ENCODE measurements around the gene EXOC3L4. TPM values are rescaled to one million over a fixed set of nuclear protein-coding genes. Genes with fewer than 3 reads are reported as not detected.
A peak's percentile ranks its signal among the peaks of the same experiment; 100 is the strongest.

The EXOC3L4 gene
- total and polyA plus RNA-seq, 3 experiments from 2014 or later = not detected

DNA sequence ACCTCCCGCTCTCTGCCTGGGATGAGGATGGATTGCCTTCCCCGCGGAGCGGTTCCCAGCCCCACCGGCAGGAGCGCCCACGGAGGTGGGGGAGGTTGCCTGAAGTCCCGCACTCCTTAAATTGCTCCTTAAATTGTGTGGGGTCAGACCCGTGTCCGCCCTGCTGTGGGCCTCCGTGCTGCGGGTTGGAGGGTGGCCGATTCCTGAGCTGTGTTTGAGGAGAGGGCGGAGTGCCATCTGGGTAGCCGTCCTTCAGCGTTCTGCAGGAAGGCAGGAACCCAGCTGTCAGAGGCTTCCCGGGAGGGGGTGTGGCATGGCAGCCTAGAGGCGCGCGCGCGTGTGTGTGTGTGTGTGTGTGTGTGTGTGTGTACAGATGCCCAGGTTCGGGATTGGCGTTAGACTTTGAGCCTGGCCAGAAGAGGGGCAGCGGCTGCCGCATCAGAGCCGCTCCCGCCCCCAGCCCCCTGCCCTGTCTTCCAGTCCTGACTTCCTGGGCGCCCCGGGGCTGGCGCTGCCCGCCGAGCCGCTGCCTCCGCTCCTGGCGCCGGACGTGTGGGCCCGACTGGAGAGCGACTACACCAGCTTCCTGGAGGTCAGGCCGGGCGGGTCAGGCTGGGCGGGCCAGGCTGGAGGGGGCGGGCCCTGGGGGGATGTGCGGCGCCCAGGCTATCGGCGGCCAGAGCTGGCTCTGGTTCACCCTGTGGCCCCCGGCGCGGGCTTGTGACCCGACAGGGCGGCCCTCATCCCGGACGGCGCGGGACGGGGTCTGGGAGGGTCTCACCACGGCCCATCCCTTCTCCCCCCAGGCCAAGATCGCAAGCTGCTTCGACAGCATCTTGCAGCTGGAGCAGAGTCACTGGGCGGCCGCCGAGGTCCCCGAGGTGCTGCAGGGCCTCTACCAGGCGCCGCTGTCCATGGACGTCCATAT lies 9.2 kb downstream of the EXOC3L4 start:
- H3K4me3 ChIP-seq (ENCODE audit: low read length) = no peak overlapping the region
- peak overlapping the region in 1 of 7 donors; percentile 68 for H3K4me3 Mint-ChIP-seq
- H3K4me1 Mint-ChIP-seq = peaks cover 0 to 12% (median 5%) of the 10 kb centered on the region in 3 donors
- H3K27ac ChIP-seq (ENCODE audit: low read depth, low read length) = no peak overlapping the region
- H3K9me3 Mint-ChIP-seq = no peaks in the 10 kb centered on the region
- peaks cover 0 to 1% (median 0%) of the 10 kb centered on the region in 3 donors for H3K36me3 Mint-ChIP-seq
- no peaks in the 10 kb centered on the region for H3K36me3 ChIP-seq (ENCODE audit: insufficient read depth, low read length)
- H3K4me1 ChIP-seq (ENCODE audit: insufficient read depth, low read length) = peaks cover 5% of the 10 kb centered on the region
- H3K27me3 ChIP-seq (ENCODE audit: insufficient read depth, low read length, poor library complexity, severe bottlenecking) = peaks cover 10% of the 10 kb centered on the region
- DNase-seq = no peak
- no peak overlapping the region for H3K27ac Mint-ChIP-seq
- ChIA-PET POLR2A (no interaction called here), CTCF (interaction anchor here (0.9 to 4.3 kb wide), 10 partner anchors 8 to 409 kb away, joined by 3 to 28 read pairs (median 8); partner anchors contain the start of gene EXOC3L4)
- no peaks in the 10 kb centered on the region for H3K9me3 ChIP-seq (ENCODE audit: low read length)
- peaks cover 16 to 25% of the 10 kb centered on the region in 2 donors for H3K27me3 Mint-ChIP-seq

DNA sequence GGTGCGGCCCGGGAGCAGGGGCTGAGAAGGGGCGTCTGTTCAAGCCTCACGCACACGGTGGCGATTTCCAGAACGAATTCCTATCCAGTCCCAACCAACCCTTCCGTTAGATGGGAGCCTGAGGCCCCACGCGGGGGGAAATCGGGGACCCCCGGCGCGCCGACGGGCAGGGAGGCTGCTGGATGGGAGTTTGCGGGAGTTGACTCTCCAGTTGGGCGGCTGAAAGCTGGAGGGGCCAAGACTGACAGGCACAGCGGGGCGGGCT lies 9.8 kb downstream of the EXOC3L4 start:
- POLR2A ChIA-PET = no interaction called here
- DNase-seq = no peak

DNA sequence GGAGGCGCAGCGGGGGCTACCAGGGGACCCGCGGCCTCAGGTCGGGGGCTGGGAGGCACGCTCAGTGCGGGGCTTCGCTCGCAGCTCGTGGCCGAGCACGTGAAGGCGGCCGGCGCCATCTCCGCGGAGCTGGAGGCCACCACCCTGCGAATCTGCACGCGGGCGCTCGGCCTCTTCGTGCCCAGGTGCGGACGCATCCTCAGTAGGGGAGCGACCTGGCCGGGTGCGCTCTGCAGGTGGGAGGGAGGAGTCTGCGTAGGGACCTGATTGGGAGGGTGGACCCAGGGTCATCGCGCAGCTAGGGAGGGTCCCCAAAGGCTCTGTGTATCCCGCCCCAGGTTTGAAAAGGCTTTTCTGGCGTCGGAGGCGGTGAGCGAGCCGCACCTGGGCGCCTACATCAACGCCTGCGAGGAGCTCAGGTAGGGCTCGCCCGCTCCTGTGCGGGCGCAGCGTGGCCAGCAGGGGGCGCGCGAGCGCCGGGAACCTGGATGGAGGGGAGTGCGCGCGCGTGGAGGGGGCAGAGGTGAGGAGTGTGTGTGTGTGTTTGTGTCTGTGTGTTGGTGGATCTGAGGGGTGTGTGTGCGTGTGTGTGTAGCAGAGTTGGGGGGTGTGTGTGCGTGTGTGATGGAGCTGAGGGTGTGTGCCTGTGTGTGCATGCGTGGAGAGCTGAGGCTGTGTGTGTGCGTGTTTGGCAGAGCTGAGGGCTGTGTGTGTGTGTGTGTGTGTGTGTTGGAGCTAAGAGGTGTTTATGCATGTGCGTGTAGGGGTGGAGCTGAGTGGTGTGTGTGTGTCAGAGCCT lies 10.3 kb downstream of the EXOC3L4 start:
- Mint-ChIP-seq H3K36me3 (peaks cover 0 to 1% (median 0%) of the 10 kb centered on the region in 3 donors), H3K4me1 (peaks cover 0 to 12% (median 5%) of the 10 kb centered on the region in 3 donors), H3K9me3 (no peaks in the 10 kb centered on the region), H3K27ac (no peak overlapping the region), H3K27me3 (peaks cover 16 to 25% of the 10 kb centered on the region in 2 donors), H3K4me3 (peak overlapping the region in 3 of 7 donors; percentile 27 to 40 (median 38))
- H3K4me3 ChIP-seq (ENCODE audit: low read length) = no peak overlapping the region
- no peak overlapping the region for H3K27ac ChIP-seq (ENCODE audit: low read depth, low read length)
- no peaks in the 10 kb centered on the region for H3K36me3 ChIP-seq (ENCODE audit: insufficient read depth, low read length)
- H3K27me3 ChIP-seq (ENCODE audit: insufficient read depth, low read length, poor library complexity, severe bottlenecking) = peaks cover 10% of the 10 kb centered on the region
- H3K9me3 ChIP-seq (ENCODE audit: low read length) = no peaks in the 10 kb centered on the region
- POLR2A ChIA-PET = no interaction called here
- CTCF ChIA-PET = interaction anchor here (0.6 to 4.3 kb wide), 23 partner anchors 9 to 418 kb away, joined by 3 to 28 read pairs (median 5); partner anchors contain the start of gene EXOC3L4
- H3K4me1 ChIP-seq (ENCODE audit: insufficient read depth, low read length) = peaks cover 5% of the 10 kb centered on the region
- DNase-seq = peak; percentile 59 to 73 (median 65)

More for the DNA sequence above, 9.8 kb downstream of the EXOC3L4 start:
- peaks cover 0 to 12% (median 5%) of the 10 kb centered on the region in 3 donors for H3K4me1 Mint-ChIP-seq
- Histone ChIP-seq H3K4me3 (ENCODE audit: low read length) (no peak overlapping the region), H3K27me3 (ENCODE audit: insufficient read depth, low read length, poor library complexity, severe bottlenecking) (peaks cover 10% of the 10 kb centered on the region), H3K4me1 (ENCODE audit: insufficient read depth, low read length) (peaks cover 5% of the 10 kb centered on the region), H3K36me3 (ENCODE audit: insufficient read depth, low read length) (no peaks in the 10 kb centered on the region), H3K9me3 (ENCODE audit: low read length) (no peaks in the 10 kb centered on the region), H3K27ac (ENCODE audit: low read depth, low read length) (no peak overlapping the region)
- peaks cover 16 to 25% of the 10 kb centered on the region in 2 donors for H3K27me3 Mint-ChIP-seq
- CTCF ChIA-PET = interaction anchor here (0.6 to 4.3 kb wide), 21 partner anchors 9 to 417 kb away, joined by 3 to 28 read pairs (median 5); partner anchors contain the start of gene EXOC3L4
- no peak overlapping the region for H3K4me3 Mint-ChIP-seq
- no peak overlapping the region for H3K27ac Mint-ChIP-seq
- peaks cover 0 to 1% (median 0%) of the 10 kb centered on the region in 3 donors for H3K36me3 Mint-ChIP-seq
- no peaks in the 10 kb centered on the region for H3K9me3 Mint-ChIP-seq

DNA sequence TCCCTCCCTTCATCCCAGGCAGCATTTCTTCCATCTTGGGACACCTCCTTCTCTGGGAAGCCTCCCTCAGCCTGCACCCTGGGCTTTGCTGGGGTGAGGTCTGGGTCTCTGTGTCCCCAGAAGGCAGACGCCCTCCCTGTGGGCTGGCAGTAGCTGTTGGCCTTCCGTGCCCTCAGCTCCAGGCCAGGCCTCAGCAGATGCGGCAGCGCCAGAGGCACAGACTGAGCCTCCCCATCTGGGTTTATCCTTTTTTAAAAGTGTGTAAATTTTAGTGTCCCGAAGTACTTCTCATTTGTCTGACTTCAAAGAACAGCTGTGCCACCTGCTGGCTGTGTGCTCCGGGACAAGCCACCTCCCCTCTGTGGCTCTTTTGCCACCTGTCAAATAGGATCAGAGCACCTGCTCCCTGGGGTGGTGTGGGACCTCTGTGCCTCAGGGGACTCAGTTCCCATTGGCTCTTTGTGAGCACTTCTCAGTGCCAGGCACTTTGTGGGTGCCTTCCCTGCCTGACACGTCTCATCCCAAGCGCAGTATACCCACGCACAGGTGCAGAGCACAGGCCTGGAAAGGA lies 11.1 kb downstream of the EXOC3L4 start:
- no peak overlapping the region for H3K4me3 ChIP-seq (ENCODE audit: low read length)
- ChIA-PET POLR2A (no interaction called here), CTCF (interaction anchor here (0.9 to 4.3 kb wide), 15 partner anchors 10 to 411 kb away, joined by 3 to 28 read pairs (median 6); partner anchors contain the start of gene EXOC3L4)
- Mint-ChIP-seq H3K9me3 (no peaks in the 10 kb centered on the region), H3K27ac (no peak overlapping the region), H3K27me3 (peaks cover 16 to 25% of the 10 kb centered on the region in 2 donors), H3K4me1 (peaks cover 0 to 12% (median 5%) of the 10 kb centered on the region in 3 donors), H3K4me3 (no peak overlapping the region), H3K36me3 (peaks cover 0 to 1% (median 0%) of the 10 kb centered on the region in 3 donors)
- no peak overlapping the region for H3K27ac ChIP-seq (ENCODE audit: low read depth, low read length)
- H3K27me3 ChIP-seq (ENCODE audit: insufficient read depth, low read length, poor library complexity, severe bottlenecking) = peaks cover 10% of the 10 kb centered on the region
- H3K36me3 ChIP-seq (ENCODE audit: insufficient read depth, low read length) = no peaks in the 10 kb centered on the region
- peaks cover 5% of the 10 kb centered on the region for H3K4me1 ChIP-seq (ENCODE audit: insufficient read depth, low read length)
- no peaks in the 10 kb centered on the region for H3K9me3 ChIP-seq (ENCODE audit: low read length)
- no peak for DNase-seq

DNA sequence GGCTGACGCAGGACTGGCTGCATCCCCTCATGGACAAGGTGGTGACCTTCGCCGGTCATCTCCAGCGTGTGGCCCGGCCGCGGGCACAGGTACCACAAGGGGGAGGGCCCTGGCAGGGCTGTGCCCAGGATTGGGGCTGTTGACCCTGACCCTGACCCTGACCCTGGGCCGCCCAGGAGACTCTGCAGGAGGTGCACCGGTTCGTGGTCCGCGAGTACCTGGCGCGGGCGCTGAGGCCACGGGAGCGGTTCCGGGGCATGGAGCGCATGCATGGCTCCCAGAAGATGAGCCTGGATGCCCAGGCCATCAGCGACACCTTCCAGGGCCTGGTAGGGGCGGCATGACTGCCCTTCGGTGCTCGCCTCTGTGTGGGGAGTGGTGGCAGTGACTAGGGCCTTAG lies 12.9 kb downstream of the EXOC3L4 start:
- no peak overlapping the region for H3K27ac ChIP-seq (ENCODE audit: low read depth, low read length)
- no peak overlapping the region for H3K4me3 ChIP-seq (ENCODE audit: low read length)
- POLR2A ChIA-PET = no interaction called here
- peaks cover 15 to 20% of the 10 kb centered on the region in 2 donors for H3K27me3 Mint-ChIP-seq
- H3K4me3 Mint-ChIP-seq = no peak overlapping the region
- peaks cover 0 to 10% (median 5%) of the 10 kb centered on the region in 3 donors for H3K4me1 Mint-ChIP-seq
- H3K4me1 ChIP-seq (ENCODE audit: insufficient read depth, low read length) = peaks cover 5% of the 10 kb centered on the region
- H3K36me3 Mint-ChIP-seq = peaks cover 0 to 1% (median 0%) of the 10 kb centered on the region in 3 donors
- no peaks in the 10 kb centered on the region for H3K9me3 ChIP-seq (ENCODE audit: low read length)
- no peaks in the 10 kb centered on the region for H3K9me3 Mint-ChIP-seq
- CTCF ChIA-PET = interaction anchor here (4.3 kb wide), 1 partner anchor 12 kb away, joined by 28 read pairs; the partner anchor contains the start of gene EXOC3L4
- no peaks in the 10 kb centered on the region for H3K36me3 ChIP-seq (ENCODE audit: insufficient read depth, low read length)
- DNase-seq = no peak
- peak overlapping the region in 1 of 8 donors; percentile 78 for H3K27ac Mint-ChIP-seq
- peaks cover 7% of the 10 kb centered on the region for H3K27me3 ChIP-seq (ENCODE audit: insufficient read depth, low read length, poor library complexity, severe bottlenecking)

DNA sequence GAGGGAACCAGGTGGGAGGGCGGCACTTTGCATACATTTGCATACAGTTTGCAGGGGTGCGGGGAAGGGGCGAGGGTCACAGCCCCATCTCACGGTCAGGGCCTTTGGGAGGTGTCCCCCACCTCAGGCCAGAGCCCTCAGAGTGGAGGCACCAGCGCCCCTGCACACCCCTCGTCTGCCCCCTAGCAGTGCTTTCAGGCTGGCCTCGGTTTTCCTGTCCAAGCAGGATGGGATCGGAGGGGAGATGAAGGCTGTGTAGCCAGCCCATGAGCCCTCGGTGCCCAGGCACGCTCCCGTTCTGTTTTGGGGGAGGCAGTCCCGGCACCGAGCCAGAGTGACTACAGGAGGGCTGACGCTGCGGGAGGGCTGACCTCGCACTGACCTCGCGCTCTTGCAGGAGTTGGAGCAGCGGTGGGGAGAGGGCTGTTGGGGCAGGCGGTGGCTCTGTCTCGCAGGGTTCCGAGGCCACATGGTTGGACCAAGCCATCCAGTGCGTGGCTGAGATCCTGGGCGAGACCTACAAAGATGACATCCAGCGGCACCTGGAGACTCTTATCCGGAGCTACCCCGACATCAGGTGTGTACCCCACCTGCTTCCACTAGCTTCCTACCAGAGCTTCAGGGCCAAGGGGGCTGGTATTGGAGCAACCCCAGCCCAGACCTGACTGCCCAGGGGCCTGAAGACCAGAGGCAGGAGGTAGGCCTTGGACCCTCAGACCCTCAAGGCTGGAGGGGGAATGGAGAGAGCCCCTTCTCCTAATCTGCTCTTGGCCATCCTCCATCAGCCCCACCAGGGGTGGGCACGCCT lies 13.6 kb downstream of the EXOC3L4 start:
- Histone ChIP-seq H3K9me3 (ENCODE audit: low read length) (no peaks in the 10 kb centered on the region), H3K27ac (ENCODE audit: low read depth, low read length) (no peak overlapping the region), H3K4me3 (ENCODE audit: low read length) (no peak overlapping the region), H3K36me3 (ENCODE audit: insufficient read depth, low read length) (no peaks in the 10 kb centered on the region), H3K27me3 (ENCODE audit: insufficient read depth, low read length, poor library complexity, severe bottlenecking) (peaks cover 7% of the 10 kb centered on the region), H3K4me1 (ENCODE audit: insufficient read depth, low read length) (peaks cover 5% of the 10 kb centered on the region)
- DNase-seq = no peak
- CTCF ChIA-PET = no interaction called here
- H3K36me3 Mint-ChIP-seq = peaks cover 0 to 1% (median 0%) of the 10 kb centered on the region in 3 donors
- H3K27ac Mint-ChIP-seq = no peak overlapping the region
- POLR2A ChIA-PET = no interaction called here
- H3K4me1 Mint-ChIP-seq = peaks cover 0 to 10% (median 5%) of the 10 kb centered on the region in 3 donors
- peaks cover 13 to 20% of the 10 kb centered on the region in 2 donors for H3K27me3 Mint-ChIP-seq
- H3K4me3 Mint-ChIP-seq = no peak overlapping the region
- no peaks in the 10 kb centered on the region for H3K9me3 Mint-ChIP-seq

DNA sequence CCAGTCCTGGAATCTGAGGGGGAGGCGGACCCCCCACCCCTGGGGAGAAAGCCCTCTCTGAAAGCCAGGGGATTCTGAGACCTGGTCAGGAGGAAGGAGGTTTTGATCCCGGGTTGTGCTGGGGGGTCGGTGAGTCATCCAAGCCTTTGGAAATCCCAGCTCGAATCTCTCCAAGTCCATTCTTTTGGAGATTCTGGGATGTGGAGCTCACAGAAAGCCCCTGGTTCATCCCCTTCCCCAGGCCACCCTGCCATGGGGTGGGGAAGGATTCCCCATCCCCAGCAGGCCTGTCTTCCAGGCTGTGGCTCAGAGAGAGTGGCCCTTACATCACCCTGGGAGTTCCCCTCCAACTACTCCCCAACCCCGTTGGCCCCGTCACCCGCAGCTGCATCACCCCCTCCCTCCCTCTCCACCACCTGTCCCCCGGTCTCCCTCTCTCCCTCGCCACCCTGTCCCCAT lies 14.3 kb downstream of the EXOC3L4 start:
- H3K4me1 ChIP-seq (ENCODE audit: insufficient read depth, low read length) = peaks cover 5% of the 10 kb centered on the region
- Mint-ChIP-seq H3K27ac (no peak overlapping the region), H3K9me3 (no peaks in the 10 kb centered on the region), H3K27me3 (peaks cover 11 to 17% of the 10 kb centered on the region in 2 donors), H3K36me3 (peaks cover 0 to 1% (median 0%) of the 10 kb centered on the region in 3 donors), H3K4me1 (peaks cover 0 to 7% (median 5%) of the 10 kb centered on the region in 3 donors), H3K4me3 (no peak overlapping the region)
- H3K9me3 ChIP-seq (ENCODE audit: low read length) = no peaks in the 10 kb centered on the region
- ChIA-PET CTCF (no interaction called here), POLR2A (no interaction called here)
- no peak for DNase-seq
- H3K4me3 ChIP-seq (ENCODE audit: low read length) = no peak overlapping the region
- H3K27me3 ChIP-seq (ENCODE audit: insufficient read depth, low read length, poor library complexity, severe bottlenecking) = peaks cover 7% of the 10 kb centered on the region
- H3K27ac ChIP-seq (ENCODE audit: low read depth, low read length) = no peak overlapping the region
- H3K36me3 ChIP-seq (ENCODE audit: insufficient read depth, low read length) = no peaks in the 10 kb centered on the region

All from CD8-positive, alpha-beta memory T cell (primary cell).